Caco-2 (cell line): ENCODE measurements around the gene CRACR2B. TPM values are rescaled to one million over a fixed set of nuclear protein-coding genes. Genes with fewer than 3 reads are reported as not detected.

Experiments used
- BruUV-seq: library from RNA; stranded (reverse); fragments of 400-500 nt; replicated peaks from 2 replicates; lab custom pipeline; 2021; lab: Mats Ljungman, UMichigan
- CTCF ChIA-PET: fragments of 300-600 bp; sonication (Branson Sonifier 250); formaldehyde crosslinking; loops from one replicate; lab custom pipeline; 2022; ENCODE audit warnings: antibody characterized with exemption; lab: Charles Lee
- POLR2A ChIA-PET: fragments of 300-600 bp; sonication (Branson Sonifier 250); formaldehyde crosslinking; loops from one replicate; lab custom pipeline; 2022; ENCODE audit warnings: antibody characterized with exemption; lab: Charles Lee
- DNase-seq, 2 experiments: peaks; one replicate each; pipeline versions ENCODE4 v3.0.0 to v3.0.0-alpha.2; 2020 to 2022
- H3K27me3 ChIP-seq: replicated peaks from 2 replicates; pipeline ENCODE4 v1.6.0; 2011; ENCODE audit warnings: low read length; ENCODE audit not compliant: control insufficient read depth, insufficient read depth
- H3K36me3 ChIP-seq: 2 replicates; pipeline ENCODE4 v1.5.1; 2011; ENCODE audit warnings: low read length; ENCODE audit not compliant: control insufficient read depth, insufficient read depth
- H3K4me1 ChIP-seq: fragments of 250-450 bp; sonication (Bioruptor Pico); 2 replicates; pipeline ENCODE4 v1.5.1; 2020; ENCODE audit warnings: mild to moderate bottlenecking
- H3K4me3 ChIP-seq: 2 replicates; pipeline ENCODE4 v1.5.1; 2011; ENCODE audit warnings: low read depth, mild to moderate bottlenecking, control low read depth, low read length
- H3K9me3 ChIP-seq: fragments of 250-450 bp; sonication (Bioruptor Pico); 2 replicates; pipeline ENCODE4 v1.5.1; 2020; ENCODE audit warnings: mild to moderate bottlenecking, moderate library complexity
- H3K27ac Mint-ChIP-seq: one replicate; pipeline ENCODE4 v1.8.0; 2022; ENCODE audit warnings: mixed read lengths; ENCODE audit not compliant: unreplicated experiment
- H3K27me3 Mint-ChIP-seq: one replicate; pipeline ENCODE4 v1.8.0; 2022; ENCODE audit warnings: mixed read lengths; ENCODE audit not compliant: insufficient read depth, unreplicated experiment
- H3K36me3 Mint-ChIP-seq: one replicate; pipeline ENCODE4 v1.8.0; 2022; ENCODE audit warnings: mild to moderate bottlenecking, mixed read lengths; ENCODE audit not compliant: insufficient read depth, unreplicated experiment
- H3K4me1 Mint-ChIP-seq: one replicate; pipeline ENCODE4 v1.8.0; 2022; ENCODE audit warnings: low read depth, mixed read lengths; ENCODE audit not compliant: unreplicated experiment
- H3K4me3 Mint-ChIP-seq: one replicate; pipeline ENCODE4 v1.8.0; 2022; ENCODE audit warnings: mild to moderate bottlenecking, moderate library complexity, mixed read lengths; ENCODE audit not compliant: unreplicated experiment
- H3K9me3 Mint-ChIP-seq: one replicate; pipeline ENCODE4 v1.8.0; 2022; ENCODE audit warnings: mixed read lengths; ENCODE audit not compliant: unreplicated experiment
- CTCF ChIP-seq, 2 experiments: fragments of 200-600 bp in 1 of 2; IDR thresholded peaks; 1 replicate in 1 of 2; 2 replicates in 1 of 2; pipeline versions ENCODE4 v1.5.1 to v1.8.0; 2011 to 2022; ENCODE audit warnings: antibody characterized with exemption in 1 of 2, control low read depth in 1 of 2, inconsistent platforms in 1 of 2, low read depth in 1 of 2, low read length in 1 of 2, mild to moderate bottlenecking in 1 of 2, moderate library complexity in 1 of 2; ENCODE audit not compliant: insufficient read depth in 1 of 2, severe bottlenecking in 1 of 2, unreplicated experiment in 1 of 2
- intact Hi-C: fragments of 100-400 bp; cut with micrococcal nuclease; formaldehyde crosslinking; loops from one replicate; pipeline ENCODE4 v1.10.0; 2022; ENCODE audit not compliant: unreplicated experiment
- total RNA-seq: library from RNA; stranded (reverse); gene quantifications from 2 replicates; pipeline ENCODE4 v1.2.3, GENCODE V29; 2022

Gene CRACR2B
- total RNA-seq, 1 experiment from 2014 or later: 15.4 TPM

GRCh38 chr11:788953-789940 lies 38.5 kb upstream of the CRACR2B start:
- Histone ChIP-seq H3K36me3 (no peaks in the 10 kb centered on the region), H3K4me3 (no peak overlapping the region), H3K9me3 (no peaks in the 10 kb centered on the region), H3K27me3 (no peaks in the 10 kb centered on the region), H3K4me1 (no peaks in the 10 kb centered on the region)
- H3K9me3 Mint-ChIP-seq: no peaks in the 10 kb centered on the region
- intact Hi-C loops: no loop called here
- ChIA-PET CTCF (no interaction called here), POLR2A (interaction anchor here (0.6 kb wide), 1 partner anchor 213 kb away, joined by 6 read pairs; the partner anchor contains the start of gene PHRF1)
- no peak overlapping the region for H3K27ac Mint-ChIP-seq
- H3K4me3 Mint-ChIP-seq: no peak overlapping the region
- H3K27me3 Mint-ChIP-seq: no peaks in the 10 kb centered on the region
- H3K4me1 Mint-ChIP-seq: no peaks in the 10 kb centered on the region
- TF ChIP-seq CTCF (IDR thresholded peaks at IDR 0.05; ENCODE audit: insufficient read depth in 1 of 2, low read depth in 1 of 2, low read length in 1 of 2, severe bottlenecking in 1 of 2, unreplicated experiment in 1 of 2): no peak
- DNase-seq: no peak
- peaks cover 23% of the 10 kb centered on the region for H3K36me3 Mint-ChIP-seq
- no TSS peak for BruUV-seq

- H3K36me3 Mint-ChIP-seq: peaks cover 19% of the 10 kb centered on the region
- no TSS peak for BruUV-seq
- H3K4me1 ChIP-seq: no peaks in the 10 kb centered on the region
- no peak for DNase-seq
- H3K27me3 ChIP-seq: no peaks in the 10 kb centered on the region
- H3K27me3 Mint-ChIP-seq: no peaks in the 10 kb centered on the region
- no peak within 1 kb of the TSS for H3K4me3 ChIP-seq
- intact Hi-C loops: no loop called here
- ChIA-PET CTCF (no interaction called here), POLR2A (interaction anchor here (0.6 kb wide), 1 partner anchor 214 kb away, joined by 6 read pairs; the partner anchor contains the start of gene PHRF1)
- H3K4me3 Mint-ChIP-seq: no peak within 1 kb of the TSS
- H3K27ac Mint-ChIP-seq: no peak within 1 kb of the TSS
- TF ChIP-seq CTCF (IDR thresholded peaks at IDR 0.05; ENCODE audit: insufficient read depth in 1 of 2, low read depth in 1 of 2, low read length in 1 of 2, severe bottlenecking in 1 of 2, unreplicated experiment in 1 of 2): no peak
- H3K4me1 Mint-ChIP-seq: no peaks in the 10 kb centered on the region
- no peaks in the 10 kb centered on the region for H3K36me3 ChIP-seq
- no peaks in the 10 kb centered on the region for H3K9me3 ChIP-seq
- H3K9me3 Mint-ChIP-seq: no peaks in the 10 kb centered on the region
These were observed 37.8 kb upstream of the CRACR2B start, which contains the start of gene CEND1 for GRCh38 chr11:789943-790342. TSS of gene CEND1 (minus strand) at chr11:790090. CDS start at chr11:788576, 1,514 bp downstream.

GRCh38 chr11:790721-791564 lies 36.8 kb upstream of the CRACR2B start:
- Mint-ChIP-seq H3K27ac (no peak overlapping the region), H3K4me3 (no peak overlapping the region), H3K4me1 (no peaks in the 10 kb centered on the region), H3K9me3 (no peaks in the 10 kb centered on the region), H3K27me3 (no peaks in the 10 kb centered on the region), H3K36me3 (peaks cover 17% of the 10 kb centered on the region)
- intact Hi-C loops: no loop called here
- CTCF ChIA-PET: no interaction called here
- no peak for DNase-seq
- no peak for TF ChIP-seq CTCF (IDR thresholded peaks at IDR 0.05; ENCODE audit: insufficient read depth in 1 of 2, low read depth in 1 of 2, low read length in 1 of 2, severe bottlenecking in 1 of 2, unreplicated experiment in 1 of 2)
- H3K36me3 ChIP-seq: no peaks in the 10 kb centered on the region
- no peaks in the 10 kb centered on the region for H3K27me3 ChIP-seq
- H3K9me3 ChIP-seq: no peaks in the 10 kb centered on the region
- H3K4me1 ChIP-seq: no peaks in the 10 kb centered on the region
- H3K4me3 ChIP-seq: no peak overlapping the region
- BruUV-seq: no TSS peak
- POLR2A ChIA-PET: no interaction called here
